SIG-M5 treated with dmso at 0.1 percent for 504 hours (cell line): ENCODE measurements around the gene ZDHHC8.

ENCODE experiments used
- DNase-seq: peaks from one replicate; lab custom pipeline; 2025; ENCODE audit not compliant: unreplicated experiment; lab: John Stamatoyannopoulos, UW

ZDHHC8 gene

GRCh38 chr22:20113551-20114310 lies 17.9 kb upstream of the ZDHHC8 start:
- DNase-seq = no peak

GRCh38 chr22:20114506-20115475 lies 16.8 kb upstream of the ZDHHC8 start:
- DNase-seq = no peak

GRCh38 chr22:20115691-20116375 lies 15.8 kb upstream of the ZDHHC8 start, which contains the start of gene RANBP1:
RANBP1 (plus strand) TSS chr22:20116104; CDS start chr22:20116185, 81 bp downstream.
- DNase-seq = no peak

- DNase-seq = no peak
Measured at GRCh38 chr22:20116376-20116950, 15.1 kb upstream of the ZDHHC8 start.

GRCh38 chr22:20116951-20117632 lies 14.5 kb upstream of the ZDHHC8 start, which contains the start of gene TRMT2A:
TRMT2A (minus strand) TSS chr22:20117226; CDS start chr22:20116906, 320 bp downstream.
- peak; percentile 91 for DNase-seq

GRCh38 chr22:20117633-20118299 lies 13.8 kb upstream of the ZDHHC8 start:
- DNase-seq = no peak

- DNase-seq = no peak
Measured at GRCh38 chr22:20118300-20119020, 13.1 kb upstream of the ZDHHC8 start.

GRCh38 chr22:20121856-20122415 lies 9.7 kb upstream of the ZDHHC8 start:
- DNase-seq = no peak

GRCh38 chr22:20123366-20124082 lies 8.1 kb upstream of the ZDHHC8 start:
- no peak for DNase-seq

GRCh38 chr22:20124083-20124787 lies 7.4 kb upstream of the ZDHHC8 start:
- DNase-seq = no peak

GRCh38 chr22:20125201-20126174 lies 6.1 kb upstream of the ZDHHC8 start:
- no peak for DNase-seq

- DNase-seq = no peak
Measured at GRCh38 chr22:20126284-20127029, 5.1 kb upstream of the ZDHHC8 start.

- no peak for DNase-seq
Measured at GRCh38 chr22:20127318-20127868, 4.2 kb upstream of the ZDHHC8 start.

- no peak for DNase-seq
Measured at GRCh38 chr22:20127869-20128618, 3.6 kb upstream of the ZDHHC8 start.

GRCh38 chr22:20128619-20128901 lies 3.0 kb upstream of the ZDHHC8 start:
- no peak for DNase-seq
